ENCODE results near the gene ZSCAN29.

DNA sequence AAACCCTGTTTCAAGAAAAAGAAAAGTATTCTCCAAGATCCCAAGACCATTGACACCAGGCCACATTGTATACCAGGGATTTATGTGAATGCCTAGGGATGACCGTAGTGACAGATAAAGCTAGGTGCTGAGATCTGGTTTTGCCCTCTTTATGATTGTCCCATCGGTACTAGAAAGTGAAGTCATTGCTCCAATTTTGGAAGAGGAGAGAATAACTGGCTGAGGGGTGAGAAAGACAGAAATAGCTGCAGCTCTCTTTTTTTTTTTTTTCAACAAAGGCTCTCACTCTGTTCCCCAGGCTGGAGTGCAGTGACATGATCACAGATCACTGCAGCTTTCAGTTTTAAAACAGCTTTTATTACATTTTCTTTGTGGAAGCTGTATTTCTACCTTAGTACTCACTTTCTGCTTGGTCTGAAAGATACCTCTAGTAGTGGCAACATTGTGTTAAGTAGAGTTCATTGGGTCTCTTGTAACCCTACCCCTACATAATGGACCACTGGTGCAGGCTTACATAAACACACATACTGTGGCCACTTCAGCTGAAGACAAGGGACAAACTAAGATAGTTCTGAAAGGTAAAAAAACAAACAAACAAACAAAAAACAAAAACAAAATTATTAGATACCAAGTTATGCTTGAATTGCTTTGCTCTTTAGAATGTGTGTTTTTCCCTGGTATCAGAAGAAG, 18.0 kb downstream of the ZSCAN29 start:
- TF ChIP-seq CTCF (conservative IDR thresholded peaks at IDR 0.05; ENCODE audit: low read length) = no peak
- TF ChIP-seq EZH2phosphoT487 (IDR thresholded peaks at IDR 0.05; ENCODE audit: borderline replicate concordance, low read depth, low read length) = no peak

Data from OCI-LY7 (cell line).